ENCODE results near the gene SLC18A3.

- TF ChIP-seq, protein P1, sequence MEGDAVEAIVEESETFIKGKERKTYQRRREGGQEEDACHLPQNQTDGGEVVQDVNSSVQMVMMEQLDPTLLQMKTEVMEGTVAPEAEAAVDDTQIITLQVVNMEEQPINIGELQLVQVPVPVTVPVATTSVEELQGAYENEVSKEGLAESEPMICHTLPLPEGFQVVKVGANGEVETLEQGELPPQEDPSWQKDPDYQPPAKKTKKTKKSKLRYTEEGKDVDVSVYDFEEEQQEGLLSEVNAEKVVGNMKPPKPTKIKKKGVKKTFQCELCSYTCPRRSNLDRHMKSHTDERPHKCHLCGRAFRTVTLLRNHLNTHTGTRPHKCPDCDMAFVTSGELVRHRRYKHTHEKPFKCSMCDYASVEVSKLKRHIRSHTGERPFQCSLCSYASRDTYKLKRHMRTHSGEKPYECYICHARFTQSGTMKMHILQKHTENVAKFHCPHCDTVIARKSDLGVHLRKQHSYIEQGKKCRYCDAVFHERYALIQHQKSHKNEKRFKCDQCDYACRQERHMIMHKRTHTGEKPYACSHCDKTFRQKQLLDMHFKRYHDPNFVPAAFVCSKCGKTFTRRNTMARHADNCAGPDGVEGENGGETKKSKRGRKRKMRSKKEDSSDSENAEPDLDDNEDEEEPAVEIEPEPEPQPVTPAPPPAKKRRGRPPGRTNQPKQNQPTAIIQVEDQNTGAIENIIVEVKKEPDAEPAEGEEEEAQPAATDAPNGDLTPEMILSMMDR (IDR thresholded peaks at IDR 0.05) = no peak
- TF ChIP-seq POLR2A (IDR thresholded peaks at IDR 0.05) = no peak
Measured at GRCh38 chr10:49585387-49585786, 24.7 kb upstream of the SLC18A3 start.

All from testis (tissue), 2 donors.